SK-MEL-5 (cell line): Measurements from ENCODE around the gene HAX1. TPM values are rescaled to one million over a fixed set of nuclear protein-coding genes. Genes with fewer than 3 reads are reported as not detected.
"Not testable (repeated sequence)": the region's sequence is repeated elsewhere in the genome, so short reads cannot be mapped to it uniquely, and the experiment has no call there.

Experiments used
- DNase-seq: peaks from one replicate; pipeline ENCODE4 v3.0.0-alpha.2; 2016; ENCODE audit warnings: low read depth, low spot score
- in situ Hi-C: cut with HindIII; loops from 2 replicates; pipeline ENCODE4 v1.10.0; 2016; ENCODE audit warnings: low sequenced_read_pairs, high pct_unique_total_duplicates, low pct_unique_long_range_greater_than_20kb
- polyA plus RNA-seq, 2 experiments: library from polyadenylated mRNA; depleted of rRNA; stranded (reverse); fragments of >200 nt; gene quantifications; 2 replicates each; pipeline ENCODE4 v1.2.3, GENCODE V29; 2015
- total RNA-seq: library from RNA; depleted of rRNA; stranded (reverse); fragments of >200 nt; shearing (Covaris generic); gene quantifications from 2 replicates; pipeline ENCODE4 v1.2.3, GENCODE V29; 2014; rRNA removed

Gene HAX1
- 320 and 364 TPM in 2 replicates for total RNA-seq
- polyA plus RNA-seq (2015; cell fraction: cytosol; rRNA removed), result 320 and 349 TPM in 2 replicates
- 445 and 447 TPM in 2 replicates for polyA plus RNA-seq (2015; cell fraction: nucleus; rRNA removed)

- DNase-seq, result peak; percentile 98
- in situ Hi-C loops, result no loop called here
These were observed at the start of gene HAX1 for GRCh38 chr1:154272217-154272998. HAX1 (plus strand) TSS chr1:154272629; CDS start chr1:154272724, 95 bp downstream.

GRCh38 chr1:154222918-154223317 lies 49.5 kb upstream of the HAX1 start:
- DNase-seq, result no peak
- in situ Hi-C loops, result no loop called here

- in situ Hi-C loops, result no loop called here
- no peak for DNase-seq
These were observed 48.8 kb upstream of the HAX1 start for GRCh38 chr1:154223621-154224020.

- in situ Hi-C loops, result no loop called here
- no peak for DNase-seq
These were observed 47.1 kb upstream of the HAX1 start for GRCh38 chr1:154225370-154225769.

- in situ Hi-C loops, DNase-seq: not testable (repeated sequence)
These were observed 41.3 kb upstream of the HAX1 start for GRCh38 chr1:154231112-154231511.

GRCh38 chr1:154233127-154233526 lies 39.3 kb upstream of the HAX1 start:
- in situ Hi-C loops, result not testable (repeated sequence)

GRCh38 chr1:154236855-154237254 lies 35.6 kb upstream of the HAX1 start:
- no peak for DNase-seq
- in situ Hi-C loops, result no loop called here

More at GRCh38 chr1:154233127-154233526, 39.3 kb upstream of the HAX1 start:
- not testable (repeated sequence) for DNase-seq

GRCh38 chr1:154237435-154237834 lies 35.0 kb upstream of the HAX1 start:
- no peak for DNase-seq
- in situ Hi-C loops, result no loop called here

- in situ Hi-C loops, result no loop called here
- DNase-seq, result no peak
These were observed 34.4 kb upstream of the HAX1 start for GRCh38 chr1:154237880-154238506.

GRCh38 chr1:154239491-154239890 lies 32.9 kb upstream of the HAX1 start:
- no peak for DNase-seq
- in situ Hi-C loops, result no loop called here

- no peak for DNase-seq
- in situ Hi-C loops, result no loop called here
These were observed 32.1 kb upstream of the HAX1 start for GRCh38 chr1:154240294-154240833.

GRCh38 chr1:154241703-154242351 lies 30.6 kb upstream of the HAX1 start:
- no peak for DNase-seq
- in situ Hi-C loops, result no loop called here

GRCh38 chr1:154253671-154254070 lies 18.8 kb upstream of the HAX1 start:
- DNase-seq, result no peak
- in situ Hi-C loops, result no loop called here

GRCh38 chr1:154256686-154257085 lies 15.7 kb upstream of the HAX1 start:
- in situ Hi-C loops, result no loop called here
- no peak for DNase-seq

- in situ Hi-C loops, result no loop called here
- no peak for DNase-seq
These were observed 13.6 kb upstream of the HAX1 start for GRCh38 chr1:154258784-154259183.

- DNase-seq, result no peak
- in situ Hi-C loops, result no loop called here
These were observed 12.3 kb upstream of the HAX1 start for GRCh38 chr1:154260127-154260526.

GRCh38 chr1:154263465-154264332 lies 8.7 kb upstream of the HAX1 start:
- no peak for DNase-seq
- in situ Hi-C loops, result no loop called here
